MM.1S (cell line): ENCODE data around the gene NCKAP5.

ENCODE experiments used
- DNase-seq: peaks from one replicate; pipeline ENCODE4 v3.0.0-alpha.2; 2015
- H2AFZ ChIP-seq: fragments of 300-600 bp; sonication (generic); 2 replicates; pipeline ENCODE4 v1.6.0; 2016; ENCODE audit warnings: antibody characterized with exemption, low read length
- H3F3A ChIP-seq: fragments of 300-600 bp; sonication (generic); 2 replicates; pipeline ENCODE4 v1.6.1; 2016; ENCODE audit warnings: mild to moderate bottlenecking, antibody characterized with exemption, low read length, moderate library complexity, mixed read lengths; ENCODE audit not compliant: insufficient read depth
- H3K27ac ChIP-seq: fragments of 300-600 bp; sonication (generic); 2 replicates; pipeline ENCODE4 v1.5.1; 2016; ENCODE audit warnings: mild to moderate bottlenecking, low read length
- H3K27me3 ChIP-seq: fragments of 300-600 bp; sonication (generic); replicated peaks from 2 replicates; pipeline ENCODE4 v1.6.0; 2016; ENCODE audit warnings: low read length; ENCODE audit not compliant: insufficient read depth
- H3K36me3 ChIP-seq: fragments of 300-600 bp; sonication (generic); replicated peaks from 2 replicates; pipeline ENCODE4 v1.6.1; 2016; ENCODE audit warnings: mild to moderate bottlenecking, low read length, mixed read lengths; ENCODE audit not compliant: insufficient read depth
- H3K4me1 ChIP-seq: fragments of 300-600 bp; sonication (generic); 2 replicates; pipeline ENCODE4 v1.6.1; 2016; ENCODE audit warnings: low read length, mixed read lengths
- H3K4me2 ChIP-seq: fragments of 300-600 bp; sonication (generic); 2 replicates; pipeline ENCODE4 v1.6.0; 2016; ENCODE audit warnings: low read depth, low read length
- H3K4me3 ChIP-seq: fragments of 300-600 bp; sonication (generic); 2 replicates; pipeline ENCODE4 v1.5.1; 2016; ENCODE audit warnings: low read length, mixed read lengths
- H3K79me2 ChIP-seq: fragments of 300-600 bp; sonication (generic); 2 replicates; pipeline ENCODE4 v1.6.1; 2016; ENCODE audit warnings: mixed run types, low read length, mixed read lengths
- H3K9ac ChIP-seq: fragments of 300-600 bp; sonication (generic); 2 replicates; pipeline ENCODE4 v1.6.1; 2016; ENCODE audit warnings: low read length, mixed read lengths
- H3K9me2 ChIP-seq: fragments of 300-600 bp; sonication (generic); replicated peaks from 2 replicates; pipeline ENCODE4 v1.6.1; 2016; ENCODE audit warnings: mild to moderate bottlenecking, low read length, mixed read lengths; ENCODE audit not compliant: insufficient read depth
- H3K9me3 ChIP-seq: fragments of 300-600 bp; sonication (generic); replicated peaks from 2 replicates; pipeline ENCODE4 v1.6.1; 2016; ENCODE audit warnings: mild to moderate bottlenecking, low read length, mixed read lengths; ENCODE audit not compliant: insufficient read depth
- H4K20me1 ChIP-seq: fragments of 300-600 bp; sonication (generic); 2 replicates; pipeline ENCODE4 v1.6.1; 2016; ENCODE audit warnings: mild to moderate bottlenecking, low read length, moderate library complexity, mixed read lengths; ENCODE audit not compliant: insufficient read depth
- EZH2 ChIP-seq: fragments of 300-600 bp; sonication (generic); optimal IDR thresholded peaks from 2 replicates; pipeline ENCODE3; 2017; ENCODE audit warnings: low read depth, mild to moderate bottlenecking, antibody characterized with exemption, low read length, mixed read lengths
- EZH2phosphoT487 ChIP-seq: fragments of 300-600 bp; sonication (generic); IDR thresholded peaks from 2 replicates; pipeline ENCODE4 v1.6.1; 2018; ENCODE audit warnings: antibody characterized with exemption, low read length
- TF ChIP-seq, protein P1 (sequence below): fragments of 300-600 bp; sonication (generic); IDR thresholded peaks from 2 replicates; pipeline ENCODE4 v1.5.1; 2016; ENCODE audit warnings: antibody characterized with exemption, low read length, mixed read lengths

Gene NCKAP5

DNA sequence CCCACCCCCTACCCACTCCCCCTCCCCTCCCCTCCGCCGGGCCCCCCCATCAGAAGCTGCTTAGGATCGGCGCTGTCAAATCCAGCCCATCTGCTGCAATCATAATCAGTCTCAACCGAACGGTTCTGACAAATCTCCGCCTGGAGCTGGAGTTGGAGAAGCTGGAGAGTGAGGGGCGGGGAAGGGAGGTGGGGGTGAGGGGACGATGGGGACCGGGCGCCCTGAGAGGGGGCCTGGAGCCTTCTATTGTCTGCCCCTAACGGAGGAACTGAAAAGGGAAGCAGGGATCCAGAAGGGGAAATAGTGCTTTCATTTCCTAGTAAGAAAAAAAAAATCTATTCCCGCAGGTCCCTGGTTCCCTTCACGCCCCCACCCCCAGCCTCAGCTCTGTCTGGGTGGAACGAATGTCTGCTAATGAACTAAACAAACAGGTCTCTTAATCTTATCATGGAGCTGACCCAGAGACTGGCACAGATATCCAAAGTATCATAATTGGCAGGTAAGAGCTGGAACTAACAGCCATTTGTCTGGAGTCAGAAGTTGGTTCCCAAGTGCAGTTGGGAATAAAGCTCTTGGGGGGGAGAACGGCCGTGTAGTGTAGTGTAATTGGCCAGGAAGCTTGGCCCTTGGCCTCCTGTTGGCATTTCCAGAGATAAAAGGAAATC is 301.2 kb downstream of the NCKAP5 start:
- Histone ChIP-seq H3K27me3 (no peaks in the 10 kb centered on the region), H3K9ac (no peak overlapping the region), H3K4me2 (no peak overlapping the region), H3K9me2 (no peaks in the 10 kb centered on the region), H3F3A (no peaks in the 10 kb centered on the region), H4K20me1 (no peaks in the 10 kb centered on the region), H3K27ac (no peak overlapping the region), H2AFZ (no peak overlapping the region), H3K4me1 (no peaks in the 10 kb centered on the region), H3K79me2 (no peaks in the 10 kb centered on the region), H3K4me3 (no peak overlapping the region), H3K36me3 (no peaks in the 10 kb centered on the region), H3K9me3 (no peaks in the 10 kb centered on the region)
- no peak for DNase-seq
- TF ChIP-seq, protein P1, sequence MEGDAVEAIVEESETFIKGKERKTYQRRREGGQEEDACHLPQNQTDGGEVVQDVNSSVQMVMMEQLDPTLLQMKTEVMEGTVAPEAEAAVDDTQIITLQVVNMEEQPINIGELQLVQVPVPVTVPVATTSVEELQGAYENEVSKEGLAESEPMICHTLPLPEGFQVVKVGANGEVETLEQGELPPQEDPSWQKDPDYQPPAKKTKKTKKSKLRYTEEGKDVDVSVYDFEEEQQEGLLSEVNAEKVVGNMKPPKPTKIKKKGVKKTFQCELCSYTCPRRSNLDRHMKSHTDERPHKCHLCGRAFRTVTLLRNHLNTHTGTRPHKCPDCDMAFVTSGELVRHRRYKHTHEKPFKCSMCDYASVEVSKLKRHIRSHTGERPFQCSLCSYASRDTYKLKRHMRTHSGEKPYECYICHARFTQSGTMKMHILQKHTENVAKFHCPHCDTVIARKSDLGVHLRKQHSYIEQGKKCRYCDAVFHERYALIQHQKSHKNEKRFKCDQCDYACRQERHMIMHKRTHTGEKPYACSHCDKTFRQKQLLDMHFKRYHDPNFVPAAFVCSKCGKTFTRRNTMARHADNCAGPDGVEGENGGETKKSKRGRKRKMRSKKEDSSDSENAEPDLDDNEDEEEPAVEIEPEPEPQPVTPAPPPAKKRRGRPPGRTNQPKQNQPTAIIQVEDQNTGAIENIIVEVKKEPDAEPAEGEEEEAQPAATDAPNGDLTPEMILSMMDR = no peak
- no peak for TF ChIP-seq EZH2phosphoT487
- no peak for TF ChIP-seq EZH2

DNA sequence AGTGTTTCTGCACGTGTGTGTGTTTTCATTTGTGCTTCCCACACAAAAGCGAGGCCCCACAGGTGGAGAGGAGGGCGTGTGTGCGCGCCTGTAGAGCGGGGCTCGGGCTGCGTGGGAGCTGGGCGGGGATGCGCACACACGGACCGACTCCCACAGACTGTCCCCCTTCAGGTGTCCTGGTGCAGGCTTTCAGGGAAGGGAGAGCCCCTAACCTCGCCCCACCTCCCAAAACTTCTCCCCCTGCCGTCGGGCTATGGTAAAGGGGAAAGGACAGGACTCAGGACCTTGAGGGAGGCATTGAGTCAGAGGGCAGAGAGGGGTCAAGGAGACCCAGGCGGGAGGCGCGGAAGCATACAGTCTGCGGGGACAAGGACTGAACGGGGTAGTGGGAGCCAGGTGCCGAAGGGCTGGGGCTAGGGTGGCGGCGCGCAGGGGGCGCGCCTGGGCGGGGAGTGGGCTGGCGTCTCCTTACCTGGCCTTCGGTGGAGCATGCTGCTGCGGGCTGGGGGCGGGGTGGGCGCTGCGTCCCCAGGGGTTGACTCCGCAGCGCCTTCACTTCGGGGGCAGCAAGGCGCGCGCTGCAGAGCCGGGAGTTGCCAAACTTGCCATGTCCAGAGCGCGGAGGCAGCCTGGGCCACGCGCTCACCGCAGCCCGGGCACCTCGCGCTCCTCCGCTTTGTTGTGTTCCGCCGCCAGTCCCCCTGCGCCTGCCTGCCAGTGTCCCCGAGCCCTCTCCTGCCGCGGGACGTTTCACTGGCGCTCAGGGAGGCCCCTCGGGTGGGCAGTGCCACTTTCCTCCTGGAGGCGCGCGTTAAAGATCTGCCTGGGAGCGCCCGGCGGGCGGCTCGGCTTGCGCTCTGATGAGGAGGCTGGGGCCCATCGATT is 302.0 kb downstream of the NCKAP5 start:
- Histone ChIP-seq H3F3A (no peaks in the 10 kb centered on the region), H3K4me3 (no peak overlapping the region), H3K36me3 (no peaks in the 10 kb centered on the region), H3K4me1 (no peaks in the 10 kb centered on the region), H3K27ac (no peak overlapping the region), H3K27me3 (no peaks in the 10 kb centered on the region), H3K79me2 (no peaks in the 10 kb centered on the region), H3K9me3 (no peaks in the 10 kb centered on the region), H3K9ac (no peak overlapping the region), H3K9me2 (no peaks in the 10 kb centered on the region), H3K4me2 (no peak overlapping the region), H2AFZ (no peak overlapping the region), H4K20me1 (no peaks in the 10 kb centered on the region)
- no peak for DNase-seq
- TF ChIP-seq EZH2 = no peak
- TF ChIP-seq EZH2phosphoT487 = no peak
- TF ChIP-seq, protein P1 = no peak

DNA sequence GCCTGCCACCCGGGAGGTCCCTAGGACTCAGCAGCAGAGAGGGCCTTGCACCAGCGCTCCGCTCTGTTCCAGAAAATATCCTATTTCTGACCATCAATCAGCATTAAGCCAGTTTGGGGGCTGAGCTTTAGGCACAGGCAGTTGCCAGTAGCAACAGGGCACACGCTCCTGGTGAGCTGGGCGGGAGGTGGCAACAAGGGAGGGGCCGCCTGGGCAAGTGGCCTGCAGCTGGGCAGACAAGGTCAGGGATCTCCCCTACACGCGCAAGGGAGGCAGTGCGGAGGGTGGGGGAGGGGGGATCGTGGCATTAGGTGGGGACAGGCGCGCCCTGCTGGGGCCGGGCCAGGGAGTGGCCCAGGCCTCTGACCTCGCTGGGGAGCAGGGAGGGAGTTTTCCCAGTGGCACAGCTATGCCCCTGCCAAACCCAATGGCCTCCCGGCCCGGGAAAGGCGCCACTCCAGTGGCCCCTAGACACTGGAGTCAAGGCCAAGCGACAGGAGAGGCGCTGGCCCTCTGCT is 302.8 kb downstream of the NCKAP5 start:
- Histone ChIP-seq H3K79me2 (no peaks in the 10 kb centered on the region), H3K27ac (no peak overlapping the region), H4K20me1 (no peaks in the 10 kb centered on the region), H3K4me2 (no peak overlapping the region), H3K27me3 (no peaks in the 10 kb centered on the region), H3K9me2 (no peaks in the 10 kb centered on the region), H3K36me3 (no peaks in the 10 kb centered on the region), H2AFZ (no peak overlapping the region), H3K4me1 (no peaks in the 10 kb centered on the region), H3K9me3 (no peaks in the 10 kb centered on the region), H3K4me3 (no peak overlapping the region), H3F3A (no peaks in the 10 kb centered on the region), H3K9ac (no peak overlapping the region)
- no peak for DNase-seq
- no peak for TF ChIP-seq EZH2
- TF ChIP-seq EZH2phosphoT487 = no peak
- TF ChIP-seq, protein P1 = no peak
